Ovary (tissue), 9 donors: ENCODE results near the gene VSTM2B. TPM values are rescaled to one million over a fixed set of nuclear protein-coding genes. Genes with fewer than 3 reads are reported as not detected.

Source experiments
- DNase-seq, 5 donors: peaks; one replicate each; pipeline ENCODE4 v3.0.0-alpha.2; 2019 to 2020
- H3K27ac ChIP-seq, 2 donors: fragments of 200-600 bp; one replicate each; pipeline versions ENCODE4 v1.5.1 to v1.8.0; 2019 to 2022
- H3K27me3 ChIP-seq: fragments of 200-600 bp; one replicate; pipeline ENCODE4 v1.8.0; 2022
- H3K36me3 ChIP-seq: fragments of 200-600 bp; sonication (generic); one replicate; pipeline ENCODE4 v1.5.1; 2019
- H3K4me1 ChIP-seq: one replicate; pipeline ENCODE4 v1.8.1; 2013; ENCODE audit warnings: mild to moderate bottlenecking, moderate library complexity; ENCODE audit not compliant: insufficient read depth
- H3K4me3 ChIP-seq: fragments of 200-600 bp; sonication (generic); one replicate; pipeline ENCODE4 v1.5.1; 2017
- H3K9me3 ChIP-seq, 2 donors: fragments of 200-600 bp in 1 of 2; sonication (generic) in 1 of 2; one replicate each; pipeline versions ENCODE4 v1.5.1 to v1.8.1; 2013 to 2019; ENCODE audit warnings: mild to moderate bottlenecking in 1 of 2, moderate library complexity in 1 of 2
- CTCF ChIP-seq, 3 donors: fragments of 450-650 bp in 2 of 3; fragments of 200-600 bp in 1 of 3; IDR thresholded peaks; one replicate each; pipeline versions ENCODE4 v1.5.1 to v1.8.0; 2016 to 2022; ENCODE audit warnings: antibody characterized with exemption in 3 of 3, mild to moderate bottlenecking in 1 of 3
- EP300 ChIP-seq: sonication (generic); formaldehyde crosslinking; IDR thresholded peaks from one replicate; pipeline ENCODE4 v1.6.1; 2017; ENCODE audit warnings: antibody characterized with exemption
- POLR2A ChIP-seq: fragments of 450-650 bp; IDR thresholded peaks from one replicate; pipeline ENCODE4 v1.6.1; 2017; ENCODE audit warnings: antibody characterized with exemption, mild to moderate bottlenecking, moderate library complexity
- WGBS, 3 donors: extraction: QIAGEN DNeasy Blood & Tissue Kit in 1 of 3; methylation state at CpG; one replicate each; pipeline versions ENCODE4 v1.1.5 to v1.1.7; 2013 to 2017; 5-methylcytosine and 5-hydroxymethylcytosine counted together
- intact Hi-C, 4 donors: fragments of 100-400 bp; cut with DNase I; formaldehyde crosslinking; loops; one replicate each; pipeline versions ENCODE4 v1.11.0 to v1.15.1; 2022 to 2023
- polyA plus RNA-seq, 2 donors: library from polyadenylated mRNA; stranded (reverse); fragments of 200-250 nt in 1 of 2; fragments of 350-450 nt in 1 of 2; fragmentation: Illumina TruSeq in 1 of 2; extraction: RNeasy Lipid Tissue Mini Kit (QIAGEN cat#74804) in 1 of 2; gene quantifications; one replicate each; pipeline ENCODE4 v1.2.3, GENCODE V29; 2013 to 2014
- total RNA-seq, 7 donors: library from RNA; depleted of rRNA in 2 of 7; stranded (reverse); fragments of >200 nt in 2 of 7; fragmentation: NEBNext Ultra II Directional in 3 of 7; extraction: Animal tissue kit (Norgen Biotek cat#: 25700) in 3 of 7; gene quantifications; one replicate each; pipeline versions ENCODE4 v1.1.0 to v1.2.4, GENCODE V29; 2016 to 2023
- donor health status: DM: no; HTN: no; CAD: no; lungs with moderate emphysema.
- donor health status: DM: no; HTN: no; CAD: no.
- donor health status: Bipolar disorder and iron deficiency.
- donor health status: DM: yes; HTN: yes; CAD: no.
- donor health status: DM: no; HTN: no; CAD: no.
- donor health status: DM: yes; HTN: yes; CAD: no.

VSTM2B gene
- total and polyA plus RNA-seq, 9 donors, result 0.13 TPM; not detected in 8

- intact Hi-C loops, result no loop called here
- DNase-seq, result peak in 1 of 5 donors; percentile 15
- Histone ChIP-seq H3K9me3 (no peaks in the 10 kb centered on the region), H3K27ac (no peak overlapping the region), H3K4me3 (no peak overlapping the region), H3K4me1 (no peaks in the 10 kb centered on the region), H3K36me3 (no peaks in the 10 kb centered on the region), H3K27me3 (no peaks in the 10 kb centered on the region)
- 62 to 76% (median 62%) methylated on average over 8 of the region's 8 CpGs for WGBS, 3 donors
- TF ChIP-seq EP300 (no peak), CTCF (IDR thresholded peaks at IDR 0.05) (no peak), POLR2A (no peak)
Measured at GRCh38 chr19:29504454-29504853, 21.3 kb upstream of the VSTM2B start.

GRCh38 chr19:29505097-29505824 lies 20.5 kb upstream of the VSTM2B start:
- H3K4me3 ChIP-seq, result no peak overlapping the region
- TF ChIP-seq EP300, result no peak
- no peak for TF ChIP-seq CTCF (IDR thresholded peaks at IDR 0.05)
- no peak for TF ChIP-seq POLR2A
- 63 to 71% (median 64%) methylated on average over 13 of the region's 13 CpGs for WGBS, 3 donors
- intact Hi-C loops, result no loop called here
- H3K27ac ChIP-seq, result no peak overlapping the region
- no peaks in the 10 kb centered on the region for H3K4me1 ChIP-seq
- H3K36me3 ChIP-seq, result no peaks in the 10 kb centered on the region
- DNase-seq, result peak in 1 of 5 donors; percentile 25
- no peaks in the 10 kb centered on the region for H3K27me3 ChIP-seq
- H3K9me3 ChIP-seq, result no peaks in the 10 kb centered on the region

- Histone ChIP-seq H3K4me1 (no peaks in the 10 kb centered on the region), H3K9me3 (no peaks in the 10 kb centered on the region), H3K36me3 (no peaks in the 10 kb centered on the region), H3K27ac (no peak overlapping the region), H3K27me3 (no peaks in the 10 kb centered on the region), H3K4me3 (no peak overlapping the region)
- TF ChIP-seq EP300 (no peak), POLR2A (no peak), CTCF (IDR thresholded peaks at IDR 0.05) (no peak)
- no peak for DNase-seq
- WGBS, 3 donors, result 55 to 92% (median 60%) methylated on average over 1 of the region's 1 CpG
- intact Hi-C loops, result no loop called here
Measured at GRCh38 chr19:29506619-29506911, 19.2 kb upstream of the VSTM2B start.

- TF ChIP-seq POLR2A (no peak), EP300 (no peak), CTCF (IDR thresholded peaks at IDR 0.05) (no peak)
- Histone ChIP-seq H3K4me1 (no peaks in the 10 kb centered on the region), H3K4me3 (no peak overlapping the region), H3K9me3 (no peaks in the 10 kb centered on the region), H3K27ac (no peak overlapping the region), H3K36me3 (no peaks in the 10 kb centered on the region), H3K27me3 (no peaks in the 10 kb centered on the region)
- 77 to 85% (median 79%) methylated on average over 27 of the region's 27 CpGs for WGBS, 3 donors
- intact Hi-C loops, result no loop called here
- DNase-seq, result peak in 1 of 5 donors; percentile 18
Measured at GRCh38 chr19:29507081-29507860, 18.5 kb upstream of the VSTM2B start.
